Activated gamma-delta T cell (primary cell): ENCODE data around the gene SH3PXD2A.

Experiments used
- DNase-seq: peaks from one replicate; lab custom pipeline; 2025; lab: John Stamatoyannopoulos, UW

SH3PXD2A gene

DNA sequence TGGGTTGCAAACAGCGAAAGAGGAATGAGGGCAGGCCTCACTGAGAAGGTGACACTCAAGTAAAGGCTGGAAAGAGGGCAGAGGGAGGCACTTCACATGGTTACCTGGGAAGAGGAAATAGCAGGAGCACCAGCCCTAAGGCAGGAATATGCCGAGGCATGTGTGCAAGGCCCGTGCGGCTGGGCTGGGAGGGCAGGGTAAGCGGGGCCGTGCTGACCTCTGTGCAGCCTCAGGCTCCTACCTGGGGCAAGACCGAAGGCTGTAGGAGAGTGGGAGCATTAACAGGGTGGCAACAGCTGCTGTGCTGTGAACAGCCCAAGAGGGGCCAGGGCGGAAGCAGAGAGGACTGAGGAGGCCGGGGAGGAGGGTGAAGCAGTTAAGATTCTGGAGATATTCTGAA lies 24.0 kb upstream of the SH3PXD2A start:
- no peak for DNase-seq

DNA sequence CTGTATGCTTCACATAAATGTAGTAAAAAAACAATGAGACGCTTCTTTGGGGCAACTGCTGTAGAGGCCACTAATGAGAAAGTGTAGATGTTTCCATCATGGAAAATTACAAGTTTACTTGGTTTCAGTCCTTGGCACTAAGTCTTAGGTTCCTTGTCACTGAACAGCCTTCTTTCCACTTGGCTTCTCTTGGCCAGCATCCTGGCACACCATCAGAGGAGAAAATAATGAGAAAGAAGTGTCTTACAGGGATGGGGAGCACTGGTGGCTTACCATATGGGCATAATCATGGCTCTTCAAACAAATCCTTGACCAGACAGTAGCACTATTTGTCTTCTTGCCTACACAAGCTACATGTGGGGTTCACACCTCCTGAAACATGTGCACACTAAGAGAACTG lies 22.5 kb upstream of the SH3PXD2A start:
- no peak for DNase-seq

DNA sequence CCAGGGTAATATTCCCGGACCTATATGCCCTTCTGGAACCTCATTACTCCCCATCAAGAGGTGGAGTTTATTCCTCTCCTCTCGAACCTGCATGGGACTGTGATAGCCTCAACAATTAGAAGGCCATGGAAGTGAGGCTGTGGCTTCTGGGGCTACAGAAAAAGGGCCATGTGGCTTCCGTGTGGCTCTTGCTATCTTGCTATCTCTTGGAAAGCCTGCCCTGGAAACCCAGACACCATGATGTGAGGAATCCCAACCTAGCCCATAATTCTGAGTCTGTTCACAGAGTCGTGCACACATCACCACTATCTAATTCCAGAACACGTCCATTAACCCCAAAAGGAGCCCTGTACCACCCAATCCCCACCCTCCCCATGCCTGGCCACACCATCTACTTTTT lies 20.8 kb upstream of the SH3PXD2A start:
- no peak for DNase-seq

DNA sequence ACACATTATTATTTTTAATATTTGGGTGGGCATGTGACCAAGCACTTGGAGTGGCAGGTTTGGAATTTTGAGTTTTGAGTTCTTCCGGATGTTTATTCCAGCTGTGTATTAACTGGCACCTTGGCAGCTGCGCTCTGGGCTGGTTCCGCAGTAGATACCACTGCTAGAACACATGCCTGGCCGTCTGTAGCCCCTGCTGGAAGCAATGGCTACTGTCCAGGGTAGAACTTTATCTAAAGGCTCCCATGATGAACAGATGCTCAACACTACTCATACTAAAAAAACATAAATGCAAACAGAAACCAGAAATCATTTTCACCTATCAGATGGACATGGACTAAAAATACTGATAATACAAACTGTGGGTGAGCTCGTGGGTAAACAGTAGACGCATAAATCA lies 19.4 kb upstream of the SH3PXD2A start:
- DNase-seq, result no peak

DNA sequence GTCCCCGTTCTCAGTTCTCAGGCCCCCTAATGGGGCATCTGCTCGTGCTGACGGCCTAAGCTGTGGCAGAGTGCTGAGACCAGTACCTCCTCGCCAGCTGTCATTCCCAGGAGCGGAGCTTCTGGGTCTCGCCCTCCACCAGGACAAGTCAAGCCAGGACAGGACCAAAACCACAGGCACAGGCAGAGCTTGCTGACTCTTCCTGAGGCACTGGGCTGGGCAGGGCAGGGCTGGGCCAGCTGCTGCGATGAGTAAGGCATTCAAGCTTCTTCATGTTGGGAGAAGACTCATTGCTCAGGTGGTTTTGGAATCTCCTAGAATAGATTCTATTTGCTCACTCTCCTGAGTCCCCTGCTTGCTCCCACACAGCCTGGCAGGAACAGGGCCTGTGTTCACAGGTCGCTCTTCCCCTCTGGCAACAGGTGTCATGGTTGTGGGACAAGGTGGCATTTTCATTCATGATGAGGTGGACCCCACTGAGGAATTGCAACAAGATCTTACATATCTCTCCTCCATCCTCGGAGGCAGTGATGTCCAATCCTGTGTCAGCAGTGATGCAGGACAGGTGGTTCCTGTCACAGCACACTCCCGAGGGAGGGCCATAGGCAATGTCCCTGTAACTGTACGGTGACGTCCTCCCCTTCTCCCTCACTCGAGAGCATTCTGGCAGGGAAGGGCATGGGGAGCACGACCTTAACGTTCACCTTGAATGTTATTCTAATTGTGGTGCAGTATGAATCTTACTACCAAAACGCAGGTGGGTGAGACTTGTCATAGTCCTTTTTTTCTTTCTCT lies 17.0 kb upstream of the SH3PXD2A start:
- DNase-seq, result no peak

DNA sequence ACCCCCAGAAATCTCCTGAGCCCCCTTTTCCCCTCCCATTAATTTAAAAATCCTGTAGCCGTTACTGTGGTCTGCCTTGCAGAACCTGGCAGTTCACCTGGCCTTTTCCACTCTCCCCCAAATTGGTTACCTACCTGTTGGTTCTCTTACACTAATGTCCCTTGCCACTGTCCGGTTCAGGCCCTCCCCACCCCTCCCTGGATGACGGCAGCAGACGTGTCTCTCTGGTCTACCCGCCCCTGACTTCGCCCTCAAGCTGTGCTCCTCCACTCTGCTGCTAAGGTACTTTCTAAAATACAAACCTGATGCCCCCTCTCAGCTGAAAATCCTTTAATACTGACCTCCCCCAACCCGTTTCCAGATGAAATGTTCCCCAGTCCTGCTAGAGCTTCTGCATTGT lies 15.6 kb upstream of the SH3PXD2A start:
- no peak for DNase-seq

DNA sequence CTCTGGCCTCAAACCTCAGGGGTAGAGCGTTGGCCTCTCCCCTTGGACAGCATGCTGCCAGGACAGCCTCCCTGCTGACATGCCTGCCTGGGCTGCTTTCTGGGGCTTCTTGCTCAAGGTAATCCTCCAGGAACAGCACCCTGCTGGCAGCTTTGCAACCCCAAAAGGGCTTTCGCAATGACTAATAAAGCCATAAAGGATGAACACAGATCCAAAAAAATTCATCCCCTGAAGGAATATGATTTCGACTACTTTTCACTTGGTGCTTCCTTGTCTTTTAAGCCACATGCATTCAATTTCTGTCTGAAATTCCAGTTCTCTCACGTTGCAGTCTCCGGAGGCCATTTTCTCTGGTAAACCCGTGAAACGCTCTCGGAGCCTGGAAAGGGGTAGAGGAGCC lies 15.1 kb upstream of the SH3PXD2A start:
- no peak for DNase-seq

DNA sequence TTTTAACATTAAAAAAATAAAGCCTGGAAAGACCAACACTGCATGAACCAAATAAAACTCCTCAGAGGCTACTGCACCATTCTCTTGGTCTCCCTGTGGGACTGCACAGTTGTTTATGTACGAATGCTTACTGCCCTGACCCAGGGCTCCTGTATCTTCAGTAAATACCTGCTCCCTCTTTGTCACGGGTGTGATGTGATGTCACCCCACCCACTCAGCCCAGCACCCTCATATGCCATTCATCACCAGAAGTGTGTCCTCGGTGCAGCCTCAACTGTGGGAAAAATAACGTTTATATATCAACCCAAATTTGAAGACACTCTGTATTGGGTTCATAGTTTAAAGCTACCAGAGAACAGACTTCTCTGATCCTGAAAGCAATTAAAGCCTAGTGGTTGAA lies 14.0 kb upstream of the SH3PXD2A start:
- DNase-seq, result no peak

DNA sequence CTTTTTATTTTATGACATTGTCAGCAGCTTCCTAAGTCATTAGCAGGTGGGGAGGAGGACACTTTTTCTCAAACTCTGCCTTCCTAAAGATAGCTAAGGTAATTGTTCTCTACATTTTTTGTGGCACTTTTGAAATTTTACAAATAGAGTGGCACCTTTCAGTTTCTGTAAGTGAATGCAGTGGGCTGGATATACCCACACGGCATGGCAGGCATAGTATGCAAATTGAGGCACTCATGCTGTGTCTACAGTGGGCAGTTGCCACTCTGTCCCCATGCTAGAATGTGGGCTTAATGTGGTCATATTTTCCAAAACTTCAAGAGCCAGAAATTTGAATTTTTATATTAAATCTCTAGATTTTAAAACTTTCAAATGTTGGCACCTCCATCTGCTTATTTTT lies 12.8 kb upstream of the SH3PXD2A start:
- no peak for DNase-seq

DNA sequence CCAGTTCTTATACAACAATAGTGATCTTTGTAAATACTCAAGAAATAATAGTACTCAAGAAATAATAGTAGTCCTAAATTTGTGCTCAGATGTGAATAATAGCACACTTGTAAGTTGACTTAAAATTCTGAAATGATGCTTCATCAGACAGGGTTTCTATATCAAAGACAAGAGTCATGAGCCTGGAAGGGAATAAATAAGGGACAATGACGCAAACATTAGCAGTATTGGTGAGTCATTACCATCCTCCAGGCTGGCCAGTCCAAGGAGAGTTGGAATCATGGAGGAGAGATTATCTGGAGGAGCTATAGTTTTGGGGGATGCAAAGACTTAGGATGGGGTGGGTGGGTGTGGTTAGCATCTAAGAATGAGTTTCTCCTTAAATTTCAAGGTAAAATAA lies 6.1 kb upstream of the SH3PXD2A start:
- no peak for DNase-seq

DNA sequence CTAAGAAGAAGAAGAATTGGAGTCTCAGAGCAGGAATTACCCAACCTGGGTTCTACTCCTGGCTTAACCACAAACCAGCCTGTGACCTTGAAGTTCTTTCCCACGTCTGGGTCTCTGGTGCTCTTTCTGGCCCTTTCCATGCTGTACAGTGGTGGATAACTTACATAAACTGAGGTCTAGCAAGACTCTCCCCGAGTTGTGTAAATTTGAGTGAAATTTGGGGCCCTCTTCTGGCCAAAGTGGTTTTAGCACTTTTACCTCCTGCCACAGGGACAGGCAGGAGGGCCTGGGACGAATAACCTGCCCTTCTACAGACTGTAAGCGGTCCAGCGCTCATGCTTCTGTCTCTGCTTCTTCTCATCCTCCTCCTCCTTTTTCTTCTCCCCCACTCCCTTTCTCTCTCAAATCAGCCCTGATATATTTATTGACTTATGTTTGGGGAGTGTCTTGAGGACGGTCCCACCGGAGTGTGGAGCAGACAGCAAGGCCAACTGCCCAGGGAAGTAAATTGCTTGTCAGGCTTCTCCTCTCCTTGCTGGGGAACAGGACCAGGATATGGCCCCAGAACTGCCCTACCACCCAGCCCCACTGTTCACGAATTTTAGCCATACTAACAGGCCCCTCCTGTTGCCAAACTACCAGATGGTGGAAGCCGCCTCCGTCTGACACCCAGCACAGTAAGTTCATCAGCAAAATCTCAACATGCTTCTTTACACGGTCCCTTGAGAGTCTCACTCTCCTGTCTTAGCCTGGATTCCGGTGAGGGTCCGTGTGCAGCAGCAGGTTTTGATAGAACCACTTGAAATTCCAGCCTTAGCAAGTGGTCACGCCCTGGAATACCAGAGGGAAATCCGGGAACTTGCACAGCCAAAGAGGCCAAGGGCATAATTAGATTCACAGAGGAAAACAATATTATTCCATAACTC lies 4.0 kb upstream of the SH3PXD2A start:
- DNase-seq, result no peak

DNA sequence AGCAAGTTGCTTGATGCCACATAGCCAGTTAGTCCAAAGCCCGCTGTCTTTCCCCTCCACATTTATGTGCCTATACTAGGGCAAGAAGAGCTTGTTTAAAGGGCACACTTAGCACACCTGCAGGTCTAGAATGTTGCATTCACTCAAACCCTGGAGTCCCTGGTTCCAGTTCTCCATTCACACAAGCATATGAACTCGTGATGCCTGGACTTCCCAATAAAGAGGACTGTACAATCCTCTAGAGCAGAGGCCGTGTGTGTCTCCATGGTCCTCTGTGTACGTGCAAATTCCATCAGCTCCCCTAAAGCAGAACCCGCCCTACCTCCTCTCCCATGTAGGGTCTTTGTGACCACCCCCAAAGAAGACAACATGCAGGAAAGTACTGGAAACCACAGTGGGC lies 3.0 kb upstream of the SH3PXD2A start:
- DNase-seq, result no peak

DNA sequence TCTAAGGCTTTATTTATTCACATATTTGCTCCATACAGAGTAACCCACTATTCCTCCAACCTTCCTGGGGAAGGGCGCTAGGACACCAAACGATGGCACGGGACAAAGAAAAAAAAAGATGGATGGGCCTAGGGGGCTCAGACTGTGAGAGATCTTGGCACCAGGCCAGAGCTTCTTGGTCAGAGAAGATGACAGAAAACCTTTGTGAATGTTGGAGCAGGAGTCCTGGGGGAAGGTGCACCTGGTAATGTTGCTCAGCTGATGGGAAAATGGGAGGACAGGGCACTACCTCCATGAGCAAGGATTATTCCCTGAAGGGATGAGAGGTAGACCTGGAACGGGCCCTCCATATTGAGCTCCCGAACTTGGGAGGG lies 1.4 kb upstream of the SH3PXD2A start:
- DNase-seq, result no peak

DNA sequence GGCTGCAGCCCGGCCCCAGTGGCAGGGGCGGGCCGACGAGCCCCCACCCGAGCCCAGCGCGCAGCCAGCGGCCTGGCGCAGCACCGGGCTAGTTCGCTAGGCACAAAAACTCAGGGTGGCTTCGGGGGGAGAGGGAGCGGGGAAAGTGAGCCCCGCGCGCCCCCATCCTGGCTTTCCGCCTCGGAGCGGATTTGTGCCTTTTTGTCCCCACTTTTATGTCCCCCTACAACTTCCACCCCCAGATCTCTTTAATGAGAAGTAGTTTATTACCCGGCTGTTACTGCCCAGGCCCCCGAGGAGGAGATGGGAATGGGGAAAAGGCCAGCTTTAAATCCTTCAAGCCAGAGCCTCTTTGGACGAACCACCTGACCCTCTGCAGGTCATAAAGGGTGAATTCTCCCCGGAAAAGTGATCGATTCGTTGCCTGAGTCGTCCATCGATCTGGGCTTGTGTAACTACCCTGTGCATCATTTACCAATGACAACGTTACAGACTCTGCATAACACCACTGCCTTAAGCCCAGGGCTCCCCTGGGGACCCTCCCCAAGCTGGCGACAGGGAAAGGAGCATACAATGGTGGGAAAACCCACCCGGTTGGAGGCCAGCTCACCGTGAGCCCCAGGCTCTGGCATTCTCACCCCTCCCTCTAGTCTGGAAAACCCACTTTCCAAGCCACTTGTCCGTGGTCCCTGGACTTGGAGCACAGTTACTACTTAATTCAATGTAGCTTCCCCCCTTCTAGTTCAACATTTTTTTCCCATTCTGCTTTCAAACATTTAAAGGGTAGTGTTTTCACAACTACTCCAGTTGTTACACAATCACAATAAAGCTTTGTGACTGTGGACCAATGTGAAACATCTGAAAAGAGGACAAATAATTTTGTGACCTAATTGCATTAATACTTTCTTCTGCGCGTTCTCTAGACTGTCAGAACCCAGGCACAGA lies 748 bp upstream of the SH3PXD2A start:
- no peak for DNase-seq

DNA sequence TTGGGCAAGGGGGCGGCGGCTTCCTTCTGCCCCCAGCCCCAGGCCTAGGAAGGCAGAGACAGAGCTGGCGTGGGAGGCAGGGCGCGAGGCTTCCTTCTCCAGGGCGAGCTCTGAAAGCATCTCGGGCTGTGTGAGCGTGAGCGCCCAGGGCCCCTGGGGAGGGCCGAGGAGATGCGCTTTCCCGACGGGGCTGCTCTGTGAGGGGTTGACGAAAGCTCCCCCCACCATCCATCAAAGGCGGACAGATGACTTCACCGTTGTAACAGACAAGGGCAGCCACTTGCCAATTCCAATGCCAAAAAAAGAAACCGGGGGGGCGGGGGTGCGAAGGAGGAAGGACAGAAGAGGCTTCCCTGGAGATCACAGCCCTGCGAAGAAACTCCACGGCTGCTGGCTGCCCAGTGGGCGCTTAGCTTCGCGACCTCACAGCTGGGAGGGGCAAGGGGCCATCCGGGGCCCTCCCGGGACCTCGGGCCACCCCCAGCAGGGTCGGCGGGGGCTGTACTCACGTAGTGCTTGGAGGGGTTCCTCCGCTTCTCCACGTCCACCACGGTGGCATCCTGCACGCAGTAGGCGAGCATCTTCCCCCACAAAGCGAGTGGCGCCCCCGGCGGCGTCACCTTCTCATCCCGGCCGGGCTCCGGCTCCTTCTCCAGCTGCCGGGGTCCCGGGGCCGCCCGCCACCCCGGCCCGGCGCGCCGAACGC lies 537 bp downstream of the SH3PXD2A start:
- DNase-seq, result no peak

DNA sequence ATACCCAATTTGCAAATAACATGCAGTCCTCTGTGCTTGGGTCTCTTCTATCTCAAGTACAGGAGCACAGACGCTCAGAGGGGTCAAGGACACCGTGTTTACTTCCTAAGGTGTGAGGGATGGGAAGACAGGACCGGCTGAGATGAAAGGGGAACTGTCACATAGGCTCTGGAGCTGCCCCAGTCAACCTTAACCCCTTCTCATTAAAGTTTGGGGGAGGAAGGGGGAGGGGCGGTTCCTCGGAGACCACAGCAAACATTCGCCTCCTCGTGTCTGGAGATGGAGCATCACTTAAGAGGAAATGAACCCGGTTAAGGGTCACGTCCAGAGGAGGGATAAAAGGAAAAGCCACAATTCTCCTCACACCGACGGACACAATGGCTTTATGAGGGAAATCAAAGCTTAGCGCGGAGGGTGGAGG lies 1.1 kb downstream of the SH3PXD2A start:
- DNase-seq, result no peak

DNA sequence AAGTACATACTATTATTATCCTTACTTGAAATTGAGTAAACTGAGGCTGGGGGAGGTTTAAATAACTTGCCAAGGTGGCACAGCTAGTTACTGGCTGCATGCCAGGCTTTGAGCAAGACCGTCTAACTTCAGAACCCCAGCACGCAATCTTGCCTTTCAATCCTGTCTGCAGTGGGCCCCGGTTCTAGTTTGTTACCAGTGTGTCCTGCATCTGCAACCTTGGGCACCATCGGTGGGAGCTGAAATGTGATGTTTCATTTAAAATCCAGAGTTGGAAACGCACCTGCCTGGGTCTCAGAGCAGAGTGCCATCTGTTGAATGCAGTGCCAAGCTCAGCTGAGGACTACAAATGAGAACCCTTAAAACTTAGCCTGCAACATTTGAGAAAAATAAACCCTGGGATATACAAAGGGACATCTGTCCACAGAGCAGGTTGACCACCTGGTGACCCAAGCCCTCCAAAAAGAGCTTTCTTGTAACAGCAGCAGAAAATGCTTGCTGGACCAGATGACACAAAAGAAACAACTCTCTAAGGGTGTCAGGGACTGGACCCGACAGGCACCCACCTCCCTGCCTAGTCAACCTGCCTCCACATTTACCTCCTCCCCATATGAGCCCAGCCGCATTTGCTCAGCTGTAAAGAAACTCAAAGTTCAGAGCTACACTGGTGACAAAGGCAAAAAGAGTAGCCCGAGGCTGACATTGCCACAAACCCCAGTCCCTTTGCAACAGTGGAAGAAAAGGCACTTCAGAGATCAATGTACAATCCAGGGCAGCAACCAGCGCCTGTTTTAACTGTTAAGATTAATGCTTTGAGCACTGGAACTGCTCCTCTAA lies 1.7 kb downstream of the SH3PXD2A start:
- DNase-seq, result no peak

DNA sequence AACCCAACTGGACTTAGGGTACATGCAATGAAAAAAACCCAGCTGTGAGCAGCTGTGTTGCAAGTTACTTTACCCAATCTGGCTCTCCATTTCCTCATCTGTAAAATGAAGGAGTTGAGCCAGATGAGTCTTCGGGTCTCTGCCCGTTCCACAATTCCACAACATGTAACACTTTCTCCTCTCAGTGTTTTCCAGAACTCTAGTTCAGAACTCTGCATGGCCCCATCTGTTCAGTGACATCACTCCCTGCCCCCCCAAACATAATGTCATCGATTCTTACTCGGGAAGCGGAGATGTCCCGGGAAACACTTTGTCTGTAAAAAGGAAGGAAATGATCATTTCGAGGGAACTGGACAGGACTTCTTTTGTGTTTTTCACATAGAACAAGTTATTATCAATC lies 2.5 kb downstream of the SH3PXD2A start:
- DNase-seq, result no peak

DNA sequence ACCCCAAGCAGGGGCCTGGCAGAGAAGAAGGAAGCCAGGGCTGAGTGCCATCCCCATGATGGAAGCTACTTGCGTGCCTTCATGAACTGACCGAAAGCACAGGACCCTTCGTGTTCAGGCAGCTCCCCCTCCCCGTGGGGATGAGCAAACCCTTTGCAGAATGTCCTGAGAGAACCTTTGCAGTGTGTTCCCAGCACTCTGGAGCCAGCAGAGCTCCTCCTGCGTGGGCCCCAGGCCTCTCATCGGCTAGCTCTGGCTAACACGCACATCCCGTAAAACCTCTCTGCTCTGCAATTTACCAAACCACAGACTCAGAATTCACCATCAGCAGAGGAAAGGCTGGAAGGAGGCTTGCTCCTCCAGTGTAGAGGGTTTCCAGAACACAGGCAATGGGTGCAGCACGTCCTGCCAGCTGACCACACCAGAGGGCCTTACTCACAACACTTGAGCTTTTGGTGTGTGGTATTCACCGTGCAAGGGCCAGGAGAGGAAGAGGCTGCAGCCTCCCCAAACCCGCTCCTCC lies 3.1 kb downstream of the SH3PXD2A start:
- no peak for DNase-seq

DNA sequence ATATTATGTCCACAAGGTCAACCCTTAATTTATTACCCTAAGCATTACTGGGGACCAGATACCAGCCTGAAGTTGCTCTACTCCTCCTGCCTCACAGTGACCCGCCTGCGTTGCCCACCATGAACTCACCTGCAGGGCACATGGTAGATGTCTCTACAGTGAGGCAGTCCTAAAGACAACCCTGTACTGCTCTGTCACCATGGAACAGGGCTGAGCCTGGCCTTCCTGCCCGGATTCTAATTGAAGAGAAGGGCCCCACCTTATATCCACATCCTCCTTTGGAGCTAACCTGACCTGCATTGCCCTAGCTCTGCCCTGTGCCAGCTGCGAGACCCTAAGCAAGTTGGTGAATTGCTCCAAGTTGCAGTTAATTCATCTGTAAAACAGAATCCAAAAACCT lies 4.1 kb downstream of the SH3PXD2A start:
- no peak for DNase-seq

DNA sequence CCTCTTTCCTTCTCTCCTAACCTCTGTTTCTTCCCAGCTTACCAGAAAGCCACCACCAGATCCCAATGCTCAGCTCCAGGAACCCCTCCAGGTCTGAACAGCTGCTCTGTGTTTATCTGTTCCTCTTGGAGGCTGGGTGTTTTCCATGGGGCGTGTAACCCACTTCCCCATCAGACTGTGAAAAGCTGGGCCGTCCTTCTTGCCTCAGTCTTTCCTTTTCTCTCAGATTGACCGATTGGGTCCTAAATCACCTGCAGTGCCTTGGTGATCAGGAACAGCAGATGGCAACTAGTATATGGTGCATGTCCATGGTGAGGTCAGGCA lies 4.8 kb downstream of the SH3PXD2A start:
- no peak for DNase-seq
